HG02970 (cell line): ENCODE measurements around the gene MS4A15.
"Not testable (repeated sequence)": the region's sequence is repeated elsewhere in the genome, so short reads cannot be mapped to it uniquely, and the experiment has no call there.

Source experiments
- ATAC-seq: cut with Tn5 transposase; IDR thresholded peaks from one replicate; pipeline ENCODE4 v1.9.1; 2021; ENCODE audit warnings: mild to moderate bottlenecking, moderate library complexity, moderate number of reproducible peaks; ENCODE audit not compliant: unreplicated experiment, low FRiP score

The MS4A15 gene

GRCh38 chr11:60750911-60751310, 5.8 kb upstream of the MS4A15 start:
- no peak for ATAC-seq

GRCh38 chr11:60753309-60753708, 3.4 kb upstream of the MS4A15 start:
- ATAC-seq, result no peak

- ATAC-seq, result no peak
Measured at GRCh38 chr11:60754887-60755286, 1.8 kb upstream of the MS4A15 start.

- ATAC-seq, result no peak
Measured at GRCh38 chr11:60757231-60757800, 649 bp downstream of the MS4A15 start.

- not testable (repeated sequence) for ATAC-seq
Measured at GRCh38 chr11:60758671-60759070, 2.0 kb downstream of the MS4A15 start.

- ATAC-seq, result not testable (repeated sequence)
Measured at GRCh38 chr11:60759438-60760225, 3.0 kb downstream of the MS4A15 start.

- ATAC-seq, result no peak
Measured at GRCh38 chr11:60761436-60762190, 4.9 kb downstream of the MS4A15 start.

GRCh38 chr11:60762851-60763691, 6.4 kb downstream of the MS4A15 start:
- peak; percentile 53 for ATAC-seq

GRCh38 chr11:60763692-60764369, 7.2 kb downstream of the MS4A15 start:
- ATAC-seq, result no peak

GRCh38 chr11:60764879-60765278, 8.2 kb downstream of the MS4A15 start:
- ATAC-seq, result no peak

- ATAC-seq, result no peak
Measured at GRCh38 chr11:60765355-60765754, 8.7 kb downstream of the MS4A15 start.

- no peak for ATAC-seq
Measured at GRCh38 chr11:60766547-60766946, 9.9 kb downstream of the MS4A15 start.

GRCh38 chr11:60767388-60767811, 10.7 kb downstream of the MS4A15 start:
- ATAC-seq, result no peak

- no peak for ATAC-seq
Measured at GRCh38 chr11:60768202-60768601, 11.5 kb downstream of the MS4A15 start.

GRCh38 chr11:60769273-60769672, 12.6 kb downstream of the MS4A15 start:
- no peak for ATAC-seq

- no peak for ATAC-seq
Measured at GRCh38 chr11:60769811-60770210, 13.1 kb downstream of the MS4A15 start.

GRCh38 chr11:60771146-60771545, 14.5 kb downstream of the MS4A15 start:
- ATAC-seq, result no peak

GRCh38 chr11:60771879-60772525, 15.3 kb downstream of the MS4A15 start:
- ATAC-seq, result no peak

- no peak for ATAC-seq
Measured at GRCh38 chr11:60772666-60773065, 16.0 kb downstream of the MS4A15 start.
